Upper lobe of left lung (tissue), 6 donors: Measurements from ENCODE around the gene IFNK. TPM values are rescaled to one million over a fixed set of nuclear protein-coding genes. Genes with fewer than 3 reads are reported as not detected.

Experiments
- ATAC-seq, 2 donors: fragments of 200-7000 bp; cut with Tn5 transposase; one replicate each; pipeline ENCODE4 v1.9.1; 2022; ENCODE audit warnings: mild to moderate bottlenecking in 2 of 2, moderate library complexity in 2 of 2; ENCODE audit not compliant: low FRiP score in 2 of 2
- DNase-seq, 2 donors: peaks; one replicate each; pipeline ENCODE4 v3.0.0-alpha.2; 2019 to 2020
- H3K27ac ChIP-seq, 4 donors: fragments of 200-600 bp; sonication (generic); one replicate each; pipeline ENCODE4 v1.5.1; 2016 to 2019
- H3K27me3 ChIP-seq, 4 donors: fragments of 200-600 bp; sonication (generic); one replicate each; pipeline ENCODE4 v1.5.1; 2017 to 2019
- H3K36me3 ChIP-seq, 4 donors: fragments of 200-600 bp; sonication (generic); one replicate each; pipeline ENCODE4 v1.5.1; 2016 to 2019
- H3K4me1 ChIP-seq, 4 donors: fragments of 200-600 bp; sonication (generic); one replicate each; pipeline ENCODE4 v1.5.1; 2018 to 2019
- H3K4me3 ChIP-seq, 4 donors: fragments of 200-600 bp; sonication (generic); one replicate each; pipeline ENCODE4 v1.5.1; 2017 to 2019; ENCODE audit warnings: mild to moderate bottlenecking in 2 of 4, moderate library complexity in 1 of 4
- H3K9me3 ChIP-seq, 4 donors: fragments of 200-600 bp; sonication (generic); one replicate each; pipeline ENCODE4 v1.5.1; 2018 to 2019
- CTCF ChIP-seq, 6 experiments: fragments of 450-650 bp in 4 of 6; fragments of 200-600 bp in 2 of 6; sonication (generic) in 2 of 6; IDR thresholded peaks; one replicate each; pipeline ENCODE4 v1.5.1; 2016 to 2019; ENCODE audit warnings: antibody characterized with exemption in 6 of 6
- EP300 ChIP-seq, 4 donors: sonication (generic); formaldehyde crosslinking; IDR thresholded peaks; one replicate each; pipeline ENCODE4 v1.5.1; 2017; ENCODE audit warnings: antibody characterized with exemption in 4 of 4, control low read depth in 2 of 4
- POLR2A ChIP-seq, 4 donors: fragments of 450-650 bp; IDR thresholded peaks; one replicate each; pipeline ENCODE4 v1.5.1; 2016 to 2017; ENCODE audit warnings: antibody characterized with exemption in 4 of 4, mild to moderate bottlenecking in 2 of 4
- POLR2AphosphoS5 ChIP-seq, 2 donors: sonication (generic); formaldehyde crosslinking; IDR thresholded peaks; one replicate each; pipeline ENCODE4 v1.5.1; 2017; ENCODE audit warnings: antibody characterized with exemption in 2 of 2
- WGBS, 2 donors: methylation state at CpG; one replicate each; pipeline ENCODE4 v1.1.5; 2017 to 2018; 5-methylcytosine and 5-hydroxymethylcytosine counted together
- total RNA-seq, 6 donors: library from RNA; depleted of rRNA in 4 of 6; stranded (reverse); fragments of >200 nt in 4 of 6; gene quantifications; one replicate each; pipeline versions ENCODE4 v1.1.0 to v1.2.1, GENCODE V29; 2016 to 2021
- donor health status: DM: no; HTN: no; CAD: no; lungs with moderate emphysema.
- donor health status: DM: no; HTN: yes; CAD: no; lungs with severe emphysema.

IFNK gene
- total RNA-seq, 6 donors from 2014 or later, result not detected

- DNase-seq, result no peak
- H3K36me3 ChIP-seq, result no peaks in the 10 kb centered on the region
- 89 to 100% methylated on average over 1 of the region's 1 CpG for WGBS, 2 donors
- TF ChIP-seq EP300 (IDR thresholded peaks at IDR 0.05) (no peak), POLR2AphosphoS5 (IDR thresholded peaks at IDR 0.05) (no peak), POLR2A (IDR thresholded peaks at IDR 0.05) (no peak), CTCF (IDR thresholded peaks at IDR 0.05) (no peak)
- no peak for ATAC-seq
- no peaks in the 10 kb centered on the region for H3K9me3 ChIP-seq
- H3K4me1 ChIP-seq, result no peaks in the 10 kb centered on the region
- no peak overlapping the region for H3K27ac ChIP-seq
- H3K4me3 ChIP-seq, result no peak overlapping the region
- H3K27me3 ChIP-seq, result no peaks in the 10 kb centered on the region
Observed at GRCh38 chr9:27487927-27488326, 36.2 kb upstream of the IFNK start.

- no peak for ATAC-seq
- Histone ChIP-seq H3K27me3 (no peaks in the 10 kb centered on the region), H3K4me1 (no peaks in the 10 kb centered on the region), H3K36me3 (no peaks in the 10 kb centered on the region), H3K9me3 (no peaks in the 10 kb centered on the region), H3K4me3 (no peak overlapping the region), H3K27ac (no peak overlapping the region)
- TF ChIP-seq POLR2AphosphoS5 (IDR thresholded peaks at IDR 0.05) (no peak), POLR2A (IDR thresholded peaks at IDR 0.05) (no peak), CTCF (IDR thresholded peaks at IDR 0.05) (no peak), EP300 (IDR thresholded peaks at IDR 0.05) (no peak)
- WGBS, 2 donors, result 87 to 88% methylated on average over 5 of the region's 5 CpGs
- no peak for DNase-seq
Observed at GRCh38 chr9:27489087-27489876, 34.8 kb upstream of the IFNK start.

- Histone ChIP-seq H3K36me3 (no peaks in the 10 kb centered on the region), H3K27me3 (no peaks in the 10 kb centered on the region), H3K9me3 (no peaks in the 10 kb centered on the region), H3K4me3 (no peak overlapping the region), H3K27ac (no peak overlapping the region), H3K4me1 (no peaks in the 10 kb centered on the region)
- TF ChIP-seq POLR2AphosphoS5 (IDR thresholded peaks at IDR 0.05) (no peak), EP300 (IDR thresholded peaks at IDR 0.05) (no peak), CTCF (IDR thresholded peaks at IDR 0.05) (no peak), POLR2A (IDR thresholded peaks at IDR 0.05) (no peak)
- DNase-seq (peak in 1 of 2 donors; percentile 23), ATAC-seq (peak in 1 of 2 donors; percentile 75)
- WGBS, 2 donors, result 43 to 48% methylated on average over 1 of the region's 1 CpG
Observed at GRCh38 chr9:27491154-27491553, 32.9 kb upstream of the IFNK start.

- Histone ChIP-seq H3K27ac (no peak overlapping the region), H3K4me3 (no peak overlapping the region), H3K36me3 (no peaks in the 10 kb centered on the region), H3K4me1 (peaks cover 0 to 7% (median 0%) of the 10 kb centered on the region in 4 donors), H3K27me3 (no peaks in the 10 kb centered on the region), H3K9me3 (no peaks in the 10 kb centered on the region)
- TF ChIP-seq POLR2A (IDR thresholded peaks at IDR 0.05), result no peak
- no peak for TF ChIP-seq EP300 (IDR thresholded peaks at IDR 0.05)
- no peak for TF ChIP-seq POLR2AphosphoS5 (IDR thresholded peaks at IDR 0.05)
- no peak for TF ChIP-seq CTCF (IDR thresholded peaks at IDR 0.05)
- ATAC-seq, result no peak
- DNase-seq, result no peak
- WGBS, 2 donors, result 58 to 67% methylated on average over 3 of the region's 3 CpGs
Observed at GRCh38 chr9:27495480-27496134, 28.5 kb upstream of the IFNK start.
